ENCODE measurements around the gene P4HA2. TPM values are rescaled to one million over a fixed set of nuclear protein-coding genes. Genes with fewer than 3 reads are reported as not detected.

Gene P4HA2
- total and polyA plus RNA-seq, 2 donors from 2014 or later, result 32.5 to 54.1 TPM

GRCh38 chr5:132230871-132231270, 3.2 kb upstream of the P4HA2 start:
- no peaks in the 10 kb centered on the region for H3K36me3 ChIP-seq (ENCODE audit: control insufficient read depth in 2 of 3, insufficient read depth in 3 of 3, low read length in 3 of 3)
- peaks cover 0 to 7% (median 6%) of the 10 kb centered on the region in 3 donors for H3K4me1 ChIP-seq (ENCODE audit: control insufficient read depth in 2 of 3, insufficient read depth in 2 of 3, low read depth in 1 of 3, low read length in 3 of 3)
- H3K4me3 ChIP-seq (ENCODE audit: low read length in 3 of 3), result no peak overlapping the region
- no peak for FAIRE-seq
- H3K27ac ChIP-seq (ENCODE audit: low read depth in 2 of 2, low read length in 2 of 2), result no peak overlapping the region
- no peaks in the 10 kb centered on the region for H3K27me3 ChIP-seq (ENCODE audit: control insufficient read depth, insufficient read depth, low read length)
- intact Hi-C loops (cut with DNase I), result no loop called here
- peak in 1 of 5 donors; percentile 12 for DNase-seq
- TF ChIP-seq, protein P1, sequence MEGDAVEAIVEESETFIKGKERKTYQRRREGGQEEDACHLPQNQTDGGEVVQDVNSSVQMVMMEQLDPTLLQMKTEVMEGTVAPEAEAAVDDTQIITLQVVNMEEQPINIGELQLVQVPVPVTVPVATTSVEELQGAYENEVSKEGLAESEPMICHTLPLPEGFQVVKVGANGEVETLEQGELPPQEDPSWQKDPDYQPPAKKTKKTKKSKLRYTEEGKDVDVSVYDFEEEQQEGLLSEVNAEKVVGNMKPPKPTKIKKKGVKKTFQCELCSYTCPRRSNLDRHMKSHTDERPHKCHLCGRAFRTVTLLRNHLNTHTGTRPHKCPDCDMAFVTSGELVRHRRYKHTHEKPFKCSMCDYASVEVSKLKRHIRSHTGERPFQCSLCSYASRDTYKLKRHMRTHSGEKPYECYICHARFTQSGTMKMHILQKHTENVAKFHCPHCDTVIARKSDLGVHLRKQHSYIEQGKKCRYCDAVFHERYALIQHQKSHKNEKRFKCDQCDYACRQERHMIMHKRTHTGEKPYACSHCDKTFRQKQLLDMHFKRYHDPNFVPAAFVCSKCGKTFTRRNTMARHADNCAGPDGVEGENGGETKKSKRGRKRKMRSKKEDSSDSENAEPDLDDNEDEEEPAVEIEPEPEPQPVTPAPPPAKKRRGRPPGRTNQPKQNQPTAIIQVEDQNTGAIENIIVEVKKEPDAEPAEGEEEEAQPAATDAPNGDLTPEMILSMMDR (IDR thresholded peaks at IDR 0.05; ENCODE audit: borderline replicate concordance, extremely low read depth, insufficient read depth), result no peak
- no peak overlapping the region for H3K9ac ChIP-seq (ENCODE audit: low read length in 3 of 3)
- H3K9me3 ChIP-seq (ENCODE audit: control insufficient read depth in 2 of 3, insufficient read depth in 1 of 3, low read length in 3 of 3), result no peaks in the 10 kb centered on the region

DNA sequence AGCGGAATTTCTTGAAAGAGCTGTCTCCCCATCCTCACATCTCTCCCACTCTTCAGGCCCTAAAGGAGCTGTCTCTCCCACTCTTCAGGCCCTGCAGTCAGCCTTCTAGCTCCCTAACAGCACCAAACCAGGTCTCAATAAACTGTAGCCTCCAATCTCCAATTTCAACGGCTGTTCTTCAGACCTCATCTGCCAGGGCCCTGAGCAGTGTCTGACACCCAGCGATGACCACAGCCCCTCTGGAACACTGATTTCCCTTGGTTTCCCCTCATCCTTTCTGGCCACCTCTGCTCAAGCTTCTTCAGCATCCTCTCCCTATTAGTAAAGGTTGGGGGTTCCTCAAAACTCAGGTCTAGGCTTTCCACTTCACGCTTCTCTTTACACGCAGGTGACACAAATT, 1.6 kb upstream of the P4HA2 start:
- Histone ChIP-seq H3K9ac (ENCODE audit: low read length in 3 of 3) (no peak overlapping the region), H3K4me3 (ENCODE audit: low read length in 3 of 3) (no peak overlapping the region), H3K4me1 (ENCODE audit: control insufficient read depth in 2 of 3, insufficient read depth in 2 of 3, low read depth in 1 of 3, low read length in 3 of 3) (peaks cover 0 to 16% (median 12%) of the 10 kb centered on the region in 3 donors), H3K27me3 (ENCODE audit: control insufficient read depth, insufficient read depth, low read length) (no peaks in the 10 kb centered on the region), H3K27ac (ENCODE audit: low read depth in 2 of 2, low read length in 2 of 2) (no peak overlapping the region), H3K36me3 (ENCODE audit: control insufficient read depth in 2 of 3, insufficient read depth in 3 of 3, low read length in 3 of 3) (no peaks in the 10 kb centered on the region), H3K9me3 (ENCODE audit: control insufficient read depth in 2 of 3, insufficient read depth in 1 of 3, low read length in 3 of 3) (no peaks in the 10 kb centered on the region)
- TF ChIP-seq, protein P1 (IDR thresholded peaks at IDR 0.05; ENCODE audit: borderline replicate concordance, extremely low read depth, insufficient read depth), result no peak
- FAIRE-seq (no peak), DNase-seq (peak in 1 of 5 donors; percentile 22)
- intact Hi-C loops (cut with DNase I), result no loop called here

DNA sequence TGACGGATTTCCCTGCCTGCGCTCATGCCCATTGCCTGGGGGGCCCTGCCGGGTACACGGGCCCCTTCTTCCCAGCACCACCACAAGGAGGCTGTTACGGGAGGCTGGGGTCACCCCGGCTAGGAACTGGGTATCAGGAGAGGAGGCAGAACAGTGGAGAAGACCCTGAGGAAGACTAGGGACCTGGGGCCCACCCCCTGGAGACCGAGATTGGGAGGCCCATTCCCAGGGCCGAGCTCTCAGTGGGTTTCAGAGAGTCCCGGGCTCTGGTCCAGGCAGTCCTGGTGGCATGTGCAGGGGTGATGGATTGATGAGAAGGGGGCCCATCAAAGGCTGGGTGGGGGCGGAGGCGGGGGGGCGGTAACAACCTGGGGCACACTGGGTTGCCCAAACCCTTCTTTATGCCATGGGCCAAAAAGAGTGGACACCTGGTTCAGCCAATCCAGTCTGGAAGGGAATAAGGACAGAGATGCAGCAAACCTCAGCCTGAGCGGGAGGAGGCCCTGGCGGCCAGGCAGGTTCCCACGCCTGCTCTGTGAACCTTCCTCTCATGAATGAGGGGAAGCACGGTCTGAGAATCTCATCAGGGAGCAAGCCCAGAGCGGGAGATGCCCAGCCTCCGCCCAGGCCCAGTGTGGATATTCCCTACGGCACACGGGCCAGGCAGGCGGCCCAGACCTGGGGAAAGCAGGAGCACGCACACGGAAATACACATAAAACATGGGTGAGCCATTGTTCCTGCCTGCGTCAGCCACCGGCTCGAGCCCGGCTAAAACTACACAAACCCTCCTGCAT, 785 bp upstream of the P4HA2 start:
- no peaks in the 10 kb centered on the region for H3K36me3 ChIP-seq (ENCODE audit: control insufficient read depth in 2 of 3, insufficient read depth in 3 of 3, low read length in 3 of 3)
- H3K27me3 ChIP-seq (ENCODE audit: control insufficient read depth, insufficient read depth, low read length), result no peaks in the 10 kb centered on the region
- peak overlapping the region in 1 of 3 donors; percentile 45 for H3K4me3 ChIP-seq (ENCODE audit: low read length in 3 of 3)
- peaks cover 0 to 22% (median 12%) of the 10 kb centered on the region in 3 donors for H3K4me1 ChIP-seq (ENCODE audit: control insufficient read depth in 2 of 3, insufficient read depth in 2 of 3, low read depth in 1 of 3, low read length in 3 of 3)
- H3K9me3 ChIP-seq (ENCODE audit: control insufficient read depth in 2 of 3, insufficient read depth in 1 of 3, low read length in 3 of 3), result no peaks in the 10 kb centered on the region
- intact Hi-C loops (cut with DNase I), result no loop called here
- H3K9ac ChIP-seq (ENCODE audit: low read length in 3 of 3), result peak overlapping the region in 2 of 3 donors; percentile 30 to 34
- FAIRE-seq, result no peak
- peak in 2 of 5 donors; percentile 31 to 65 for DNase-seq
- H3K27ac ChIP-seq (ENCODE audit: low read depth in 2 of 2, low read length in 2 of 2), result no peak overlapping the region
- TF ChIP-seq, protein P1 (IDR thresholded peaks at IDR 0.05; ENCODE audit: borderline replicate concordance, extremely low read depth, insufficient read depth), result no peak

Measured in kidney (tissue), 14 donors.